HCT116 (cell line): ENCODE results near the gene ATG10. TPM values are rescaled to one million over a fixed set of nuclear protein-coding genes. Genes with fewer than 3 reads are reported as not detected.

Experiments
- ATAC-seq: fragments of 200-7000 bp; cut with Tn5 transposase; 2 replicates; pipeline ENCODE4 v1.9.1; 2020; ENCODE audit warnings: mild to moderate bottlenecking, moderate library complexity
- BruUV-seq: library from RNA; stranded (reverse); fragments of 400-500 nt; replicated peaks from 2 replicates; lab custom pipeline; 2021; lab: Mats Ljungman, UMichigan
- CTCF ChIA-PET: fragments of 300-600 bp; sonication (Branson Sonifier 250); formaldehyde crosslinking; loops from one replicate; lab custom pipeline; 2021; ENCODE audit warnings: antibody characterized with exemption; lab: Charles Lee
- POLR2A ChIA-PET: fragments of 300-600, 350-600 bp; sonication (Branson Sonifier 250); formaldehyde crosslinking; loops from one replicate; lab custom pipeline; 2021; ENCODE audit warnings: antibody characterized with exemption; lab: Charles Lee
- RAD21 ChIA-PET, 2 experiments: fragments of 300-600 bp; sonication (Branson Sonifier 250); formaldehyde crosslinking; loops; one replicate each; lab custom pipeline; 2023; ENCODE audit warnings: low total read pairs in 2 of 2; ENCODE audit not compliant: uncharacterized antibody in 2 of 2, unreplicated experiment in 2 of 2, low non-redundant PET in 1 of 2; lab: Charles Lee
- DNase-seq: peaks from one replicate; pipeline ENCODE4 v3.0.0-alpha.2; 2010; ENCODE audit warnings: low read depth, low spot score
- H2AFZ ChIP-seq: fragments of 200-600 bp; shearing (Covaris generic), sonication (generic); 2 replicates; pipeline ENCODE4 v1.6.1; 2017; ENCODE audit warnings: low read depth, mixed run types, mixed read lengths, antibody characterized with exemption, low read length; ENCODE audit not compliant: poor library complexity, severe bottlenecking
- H3K27ac ChIP-seq: 2 replicates; pipeline ENCODE4 v1.5.1; 2012; ENCODE audit warnings: low read depth, low read length
- H3K27me3 ChIP-seq: fragments of 200-600 bp; sonication (generic); 2 replicates; pipeline ENCODE4 v1.6.1; 2016; ENCODE audit warnings: mixed run types, low read length, mixed read lengths; ENCODE audit not compliant: insufficient read depth
- H3K36me3 ChIP-seq, 2 experiments: fragments of 200-500 bp in 1 of 2; fragments of 200-600 bp in 1 of 2; sonication (Bioruptor generic) in 1 of 2; sonication (generic) in 1 of 2; 2 replicates each; pipeline versions ENCODE4 v1.5.1 to v1.6.1; 2014 to 2016; ENCODE audit warnings: low read length in 2 of 2, inconsistent platforms in 1 of 2, mixed read lengths in 1 of 2, mixed run types in 1 of 2; ENCODE audit not compliant: insufficient read depth in 2 of 2, control insufficient read depth in 1 of 2
- H3K4me1 ChIP-seq, 2 experiments: fragments of 200-600 bp in 1 of 2; sonication (generic) in 1 of 2; 2 replicates each; pipeline versions ENCODE4 v1.5.1 to v1.6.1; 2012 to 2017; ENCODE audit warnings: low read length in 2 of 2, inconsistent platforms in 1 of 2, mild to moderate bottlenecking in 1 of 2, mixed read lengths in 1 of 2, mixed run types in 1 of 2, moderate library complexity in 1 of 2; ENCODE audit not compliant: insufficient read depth in 2 of 2, control insufficient read depth in 1 of 2
- H3K4me2 ChIP-seq: fragments of 200-600 bp; sonication (generic); 2 replicates; pipeline ENCODE4 v1.6.1; 2017; ENCODE audit warnings: mixed run types, low read length, mixed read lengths
- H3K4me3 ChIP-seq, 2 experiments: fragments of 200-600 bp in 1 of 2; sonication (generic) in 1 of 2; replicated peaks in 1 of 2; 2 replicates each; pipeline ENCODE4 v1.5.1; 2011 to 2016; ENCODE audit warnings: low read length in 2 of 2, control low read depth in 1 of 2, low read depth in 1 of 2, mild to moderate bottlenecking in 1 of 2, mixed read lengths in 1 of 2, mixed run types in 1 of 2
- H3K79me2 ChIP-seq: fragments of 200-600 bp; sonication (generic); 2 replicates; pipeline ENCODE4 v1.6.1; 2017; ENCODE audit warnings: mild to moderate bottlenecking, mixed run types, low read length, moderate library complexity, mixed read lengths; ENCODE audit not compliant: insufficient read depth
- H3K9ac ChIP-seq: fragments of 200-600 bp; sonication (generic); 2 replicates; pipeline ENCODE4 v1.6.1; 2016; ENCODE audit warnings: low read length, mixed read lengths
- H3K9me2 ChIP-seq: fragments of 200-600 bp; sonication (generic), shearing (Covaris generic); 2 replicates; pipeline ENCODE4 v1.6.1; 2017; ENCODE audit warnings: mixed run types, mild to moderate bottlenecking, moderate library complexity; ENCODE audit not compliant: insufficient read depth
- H3K9me3 ChIP-seq, 2 experiments: fragments of 200-500 bp in 1 of 2; fragments of 200-600 bp in 1 of 2; sonication (Bioruptor generic) in 1 of 2; sonication (generic) in 1 of 2; 2 replicates each; pipeline ENCODE4 v1.6.1; 2014 to 2017; ENCODE audit warnings: low read length in 2 of 2, mixed read lengths in 2 of 2, inconsistent platforms in 1 of 2, low read depth in 1 of 2, mild to moderate bottlenecking in 1 of 2, mixed run types in 1 of 2, moderate library complexity in 1 of 2; ENCODE audit not compliant: control insufficient read depth in 1 of 2, insufficient read depth in 1 of 2
- H4K20me1 ChIP-seq: fragments of 200-600 bp; sonication (generic), shearing (Covaris generic); 2 replicates; pipeline ENCODE4 v1.6.1; 2017; ENCODE audit warnings: mixed run types, mild to moderate bottlenecking, moderate library complexity; ENCODE audit not compliant: insufficient read depth
- CEBPB ChIP-seq: IDR thresholded peaks from 2 replicates; pipeline ENCODE4 v1.6.1; 2012; ENCODE audit warnings: low read depth
- EZH2 ChIP-seq: fragments of 200-600 bp; sonication (generic); IDR thresholded peaks from 2 replicates; pipeline ENCODE4 v1.6.1; 2017; ENCODE audit warnings: antibody characterized with exemption, mixed run types
- FOSL1 ChIP-seq: IDR thresholded peaks from 2 replicates; pipeline ENCODE4 v1.6.1; 2012; ENCODE audit warnings: low read depth
- POLR2A ChIP-seq: IDR thresholded peaks from 2 replicates; pipeline ENCODE4 v1.7.0; 2011; ENCODE audit warnings: borderline replicate concordance; ENCODE audit not compliant: insufficient read depth, insufficient read length; ENCODE audit errors: extremely low read depth
- RAD21 ChIP-seq: IDR thresholded peaks from 2 replicates; pipeline ENCODE4 v1.6.1; 2012; ENCODE audit warnings: low read depth, mild to moderate bottlenecking
- SP1 ChIP-seq: IDR thresholded peaks from 2 replicates; pipeline ENCODE4 v1.6.1; 2012; ENCODE audit warnings: low read depth
- SRF ChIP-seq: IDR thresholded peaks from 2 replicates; pipeline ENCODE4 v1.6.1; 2012; ENCODE audit warnings: low read depth
- TCF7L2 ChIP-seq: IDR thresholded peaks from 2 replicates; pipeline ENCODE4 v1.7.0; 2011; ENCODE audit warnings: borderline replicate concordance, inconsistent platforms; ENCODE audit not compliant: insufficient read depth, insufficient read length; ENCODE audit errors: extremely low read depth
- YY1 ChIP-seq: IDR thresholded peaks from 2 replicates; pipeline ENCODE4 v1.6.1; 2011; ENCODE audit warnings: low read length, low read depth, moderate library complexity, mild to moderate bottlenecking; ENCODE audit not compliant: insufficient replicate concordance; ENCODE audit errors: extremely low read depth
- ZBTB33 ChIP-seq: IDR thresholded peaks from 2 replicates; pipeline ENCODE4 v1.6.1; 2011; ENCODE audit warnings: mild to moderate bottlenecking, low read length, moderate library complexity; ENCODE audit not compliant: insufficient replicate concordance; ENCODE audit errors: extremely low read depth
- ZFX ChIP-seq: fragments of 450-650 bp; IDR thresholded peaks from 2 replicates; pipeline ENCODE4 v1.6.1; 2017
- ZNF274 ChIP-seq: fragments of 200-500 bp; sonication (Bioruptor generic); IDR thresholded peaks from 2 replicates; pipeline ENCODE4 v1.6.1; 2014; ENCODE audit warnings: mild to moderate bottlenecking, low read depth, low read length, inconsistent platforms
- intact Hi-C: fragments of 100-400 bp; cut with micrococcal nuclease; formaldehyde crosslinking; loops from 2 replicates; pipeline ENCODE4 v1.10.0; 2022
- total RNA-seq: library from RNA; stranded (reverse); gene quantifications from one replicate; pipeline ENCODE4 v1.2.1, GENCODE V29; 2021; ENCODE audit not compliant: unreplicated experiment
- TF ChIP-seq, protein P1 (sequence below), 3 experiments: fragments of 200-600 bp in 1 of 3; sonication (generic) in 1 of 3; IDR thresholded peaks in 2 of 3; conservative IDR thresholded peaks in 1 of 3; 2 replicates each; pipeline ENCODE4 v1.5.1; 2012 to 2017; ENCODE audit warnings: low read depth in 2 of 3, low read length in 2 of 3, antibody characterized with exemption in 1 of 3, borderline replicate concordance in 1 of 3, control low read depth in 1 of 3, mild to moderate bottlenecking in 1 of 3, mixed read lengths in 1 of 3, mixed run types in 1 of 3, moderate library complexity in 1 of 3; ENCODE audit not compliant: insufficient read depth in 1 of 3
- TF ChIP-seq, protein P2 (sequence below): IDR thresholded peaks from 2 replicates; pipeline ENCODE4 v1.6.1; 2012

ATG10 gene
- total RNA-seq, 1 experiment from 2014 or later = 9.4 TPM

- TF ChIP-seq ZBTB33 = no peak
- TF ChIP-seq EZH2 = no peak
- TF ChIP-seq SP1 = no peak
- no peak for TF ChIP-seq SRF
- no peak for TF ChIP-seq FOSL1
- TF ChIP-seq RAD21 = no peak
- no peak for TF ChIP-seq ZFX
- TF ChIP-seq CEBPB = no peak
- no peak for TF ChIP-seq YY1
- TF ChIP-seq, protein P1, sequence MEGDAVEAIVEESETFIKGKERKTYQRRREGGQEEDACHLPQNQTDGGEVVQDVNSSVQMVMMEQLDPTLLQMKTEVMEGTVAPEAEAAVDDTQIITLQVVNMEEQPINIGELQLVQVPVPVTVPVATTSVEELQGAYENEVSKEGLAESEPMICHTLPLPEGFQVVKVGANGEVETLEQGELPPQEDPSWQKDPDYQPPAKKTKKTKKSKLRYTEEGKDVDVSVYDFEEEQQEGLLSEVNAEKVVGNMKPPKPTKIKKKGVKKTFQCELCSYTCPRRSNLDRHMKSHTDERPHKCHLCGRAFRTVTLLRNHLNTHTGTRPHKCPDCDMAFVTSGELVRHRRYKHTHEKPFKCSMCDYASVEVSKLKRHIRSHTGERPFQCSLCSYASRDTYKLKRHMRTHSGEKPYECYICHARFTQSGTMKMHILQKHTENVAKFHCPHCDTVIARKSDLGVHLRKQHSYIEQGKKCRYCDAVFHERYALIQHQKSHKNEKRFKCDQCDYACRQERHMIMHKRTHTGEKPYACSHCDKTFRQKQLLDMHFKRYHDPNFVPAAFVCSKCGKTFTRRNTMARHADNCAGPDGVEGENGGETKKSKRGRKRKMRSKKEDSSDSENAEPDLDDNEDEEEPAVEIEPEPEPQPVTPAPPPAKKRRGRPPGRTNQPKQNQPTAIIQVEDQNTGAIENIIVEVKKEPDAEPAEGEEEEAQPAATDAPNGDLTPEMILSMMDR (IDR thresholded peaks at IDR 0.05 in 2 of 3, conservative IDR thresholded peaks at IDR 0.05 in 1 of 3; ENCODE audit: borderline replicate concordance in 1 of 3, insufficient read depth in 1 of 3, low read depth in 2 of 3, low read length in 2 of 3) = no peak
- TF ChIP-seq, protein P2, sequence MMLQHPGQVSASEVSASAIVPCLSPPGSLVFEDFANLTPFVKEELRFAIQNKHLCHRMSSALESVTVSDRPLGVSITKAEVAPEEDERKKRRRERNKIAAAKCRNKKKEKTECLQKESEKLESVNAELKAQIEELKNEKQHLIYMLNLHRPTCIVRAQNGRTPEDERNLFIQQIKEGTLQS = no peak
Measured at GRCh38 chr5:82149434-82149833, 177.6 kb downstream of the ATG10 start (continued).

DNA sequence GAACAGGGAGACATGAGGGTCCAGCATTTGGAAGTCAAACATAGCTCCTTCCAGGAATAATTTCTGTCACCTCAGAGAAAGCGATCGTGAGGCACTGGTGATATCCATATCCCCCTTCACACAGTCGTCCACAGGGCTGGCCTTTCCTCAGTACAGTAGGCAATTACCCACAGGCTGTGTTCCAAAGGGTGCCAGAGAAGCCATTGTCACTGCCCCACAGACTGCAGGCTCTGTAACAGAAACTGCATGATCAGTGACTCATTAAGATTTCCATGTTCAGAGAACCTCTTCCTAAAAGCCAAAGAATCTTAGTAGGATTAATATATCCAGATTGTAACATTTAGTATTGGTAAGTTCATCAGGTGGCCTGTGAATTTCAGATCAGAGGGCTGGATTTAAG is 178.7 kb downstream of the ATG10 start:
- H3K9ac ChIP-seq = no peak overlapping the region
- CTCF ChIA-PET = no interaction called here
- intact Hi-C loops = no loop called here
- H3K4me1 ChIP-seq = peaks cover 0 to 9% of the 10 kb centered on the region in 2 experiments; a peak in 2 of 4 replicates
- no peaks in the 10 kb centered on the region for H3K9me2 ChIP-seq
- POLR2A ChIA-PET = no interaction called here
- no peaks in the 10 kb centered on the region for H4K20me1 ChIP-seq
- no peak for DNase-seq
- no peaks in the 10 kb centered on the region for H3K79me2 ChIP-seq
- no peak overlapping the region for H3K4me3 ChIP-seq
- RAD21 ChIA-PET = interaction anchor here in 1 of 2 experiments (1.2 kb wide), 1 partner anchor 15 kb away, joined by 3 read pairs; no protein-coding TSS in a partner anchor
- no peak overlapping the region for H3K27ac ChIP-seq
- H3K36me3 ChIP-seq = no peaks in the 10 kb centered on the region
- no TSS peak for BruUV-seq
- no peak overlapping the region for H2AFZ ChIP-seq
- H3K27me3 ChIP-seq = no peaks in the 10 kb centered on the region
- ATAC-seq = no peak
- H3K9me3 ChIP-seq = no peaks in the 10 kb centered on the region
- no peak overlapping the region for H3K4me2 ChIP-seq
- TF ChIP-seq SRF = no peak
- no peak for TF ChIP-seq ZNF274
- TF ChIP-seq TCF7L2 = no peak
- TF ChIP-seq RAD21 = no peak
- no peak for TF ChIP-seq ZBTB33
- no peak for TF ChIP-seq POLR2A
- TF ChIP-seq, protein P2 = no peak
- TF ChIP-seq, protein P1 (IDR thresholded peaks at IDR 0.05 in 2 of 3, conservative IDR thresholded peaks at IDR 0.05 in 1 of 3; ENCODE audit: borderline replicate concordance in 1 of 3, insufficient read depth in 1 of 3, low read depth in 2 of 3, low read length in 2 of 3) = no peak
- no peak for TF ChIP-seq YY1
